B cell (primary cell): Measurements from ENCODE around the gene CMTR1. TPM values are rescaled to one million over a fixed set of nuclear protein-coding genes. Genes with fewer than 3 reads are reported as not detected.

Experiments
- ATAC-seq: fragments of 200-7000 bp; cut with Tn5 transposase; one replicate; pipeline ENCODE4 v1.10.0; 2021; ENCODE audit warnings: low read depth, mild to moderate bottlenecking, moderate number of reproducible peaks, moderate library complexity
- CTCF ChIA-PET: fragments of 350-600 bp; sonication (Branson Sonifier 250); formaldehyde crosslinking; loops from one replicate; lab custom pipeline; 2021; ENCODE audit warnings: antibody characterized with exemption, inconsistent platforms; lab: Charles Lee
- POLR2A ChIA-PET: fragments of 350-600 bp; sonication (Branson Sonifier 250); formaldehyde crosslinking; loops from one replicate; lab custom pipeline; 2021; ENCODE audit warnings: antibody characterized with exemption; lab: Charles Lee
- DNase-seq: peaks from one replicate; pipeline ENCODE4 v3.0.0; 2013
- H2AFZ ChIP-seq: 2 replicates; pipeline ENCODE4 v1.6.1; 2012; ENCODE audit warnings: mild to moderate bottlenecking, low read depth, low read length; ENCODE audit not compliant: insufficient read depth, poor library complexity, severe bottlenecking
- H3K27ac ChIP-seq, 2 donors: 1 replicate in 1 of 2; 2 replicates in 1 of 2; pipeline ENCODE4 v1.5.1; 2012 to 2013; ENCODE audit warnings: low read length in 2 of 2, mild to moderate bottlenecking in 2 of 2, moderate library complexity in 1 of 2
- H3K27me3 ChIP-seq, 4 experiments: fragments of 200-600 bp in 1 of 4; sonication (generic) in 1 of 4; replicated peaks in 1 of 4; 1 replicate in 2 of 4; 2 replicates in 2 of 4; pipeline versions ENCODE4 v1.6.1 to v1.7.0; 2013 to 2016; ENCODE audit warnings: low read length in 3 of 4, mild to moderate bottlenecking in 2 of 4, mixed read lengths in 1 of 4, moderate library complexity in 1 of 4; ENCODE audit not compliant: insufficient read depth in 4 of 4, control insufficient read depth in 3 of 4; ENCODE audit errors: control extremely low read depth in 1 of 4
- H3K36me3 ChIP-seq, 2 experiments: replicated peaks in 1 of 2; 1 replicate in 1 of 2; 2 replicates in 1 of 2; pipeline versions ENCODE4 v1.6.1 to v1.7.1; 2013; ENCODE audit warnings: low read length in 1 of 2; ENCODE audit not compliant: insufficient read depth in 2 of 2, control insufficient read depth in 1 of 2; ENCODE audit errors: control extremely low read depth in 1 of 2, extremely low read depth in 1 of 2
- H3K4me1 ChIP-seq, 2 donors: fragments of 200-600 bp in 1 of 2; sonication (generic) in 1 of 2; 1 replicate in 1 of 2; 2 replicates in 1 of 2; pipeline versions ENCODE4 v1.5.1 to v1.6.1; 2013 to 2017; ENCODE audit warnings: low read length in 2 of 2; ENCODE audit not compliant: control insufficient read depth in 2 of 2, insufficient read depth in 2 of 2
- H3K4me2 ChIP-seq: replicated peaks from 2 replicates; pipeline ENCODE3; 2012; ENCODE audit warnings: mild to moderate bottlenecking, low read depth, low read length; ENCODE audit not compliant: poor library complexity, severe bottlenecking
- H3K4me3 ChIP-seq, 5 experiments: fragments of 200-600 bp in 1 of 5; sonication (generic) in 1 of 5; 1 replicate in 3 of 5; 2 replicates in 2 of 5; pipeline versions ENCODE4 v1.5.1 to v1.7.0; 2011 to 2016; ENCODE audit warnings: low read length in 4 of 5, mild to moderate bottlenecking in 4 of 5, low read depth in 2 of 5, control low read depth in 1 of 5, moderate library complexity in 1 of 5; ENCODE audit not compliant: insufficient read depth in 1 of 5; ENCODE audit errors: control extremely low read depth in 1 of 5, extremely low read depth in 1 of 5
- H3K79me2 ChIP-seq: fragments of 200-600 bp; sonication (generic); one replicate; pipeline ENCODE4 v1.6.0; 2016; ENCODE audit warnings: low read length; ENCODE audit not compliant: control insufficient read depth, insufficient read depth
- H3K9ac ChIP-seq: fragments of 200-600 bp; sonication (generic); 2 replicates; pipeline ENCODE4 v1.6.1; 2017; ENCODE audit warnings: mild to moderate bottlenecking, low read length, moderate library complexity
- H3K9me3 ChIP-seq, 3 donors: one replicate each; pipeline versions ENCODE4 v1.6.1 to v1.7.1; 2013; ENCODE audit warnings: low read length in 2 of 3; ENCODE audit not compliant: control insufficient read depth in 2 of 3, insufficient read depth in 1 of 3; ENCODE audit errors: control extremely low read depth in 1 of 3
- H4K20me1 ChIP-seq: 2 replicates; pipeline ENCODE4 v1.6.0; 2012; ENCODE audit warnings: mild to moderate bottlenecking, low read length; ENCODE audit not compliant: insufficient read depth, control insufficient read depth, poor library complexity, severe bottlenecking
- H3K27ac Mint-ChIP-seq: one replicate; pipeline ENCODE4 v1.8.0; 2021; ENCODE audit warnings: mixed read lengths
- H3K27me3 Mint-ChIP-seq: one replicate; pipeline ENCODE4 v1.8.0; 2021; ENCODE audit warnings: mixed read lengths
- H3K4me1 Mint-ChIP-seq: one replicate; pipeline ENCODE4 v1.8.0; 2021; ENCODE audit warnings: mixed read lengths
- H3K4me3 Mint-ChIP-seq: one replicate; pipeline ENCODE4 v1.8.0; 2021; ENCODE audit warnings: mixed read lengths
- H3K9me3 Mint-ChIP-seq: one replicate; pipeline ENCODE4 v1.8.0; 2022; ENCODE audit warnings: mixed read lengths; ENCODE audit not compliant: insufficient read depth
- EZH2 ChIP-seq: IDR thresholded peaks from 2 replicates; pipeline ENCODE4 v1.6.1; 2012; ENCODE audit warnings: borderline replicate concordance, low read depth, mild to moderate bottlenecking, moderate library complexity, low read length; ENCODE audit not compliant: insufficient read depth, poor library complexity, severe bottlenecking
- WGBS: methylation state at CpG from one replicate; pipeline ENCODE4 v1.1.5; 2013; ENCODE audit warnings: missing lambda C conversion rate; ENCODE audit not compliant: insufficient coverage; 5-methylcytosine and 5-hydroxymethylcytosine counted together
- intact Hi-C: fragments of 100-400 bp; cut with micrococcal nuclease; formaldehyde crosslinking; loops from one replicate; pipeline ENCODE4 v1.10.0; 2022
- polyA plus RNA-seq: library from polyadenylated mRNA; depleted of rRNA; stranded (reverse); fragments of >200 nt; gene quantifications from 2 replicates; pipeline ENCODE4 v1.2.3, GENCODE V29; 2012
- total RNA-seq, 2 donors: library from RNA; stranded (reverse); fragments of 120-200 nt in 1 of 2; gene quantifications; 1 replicate in 1 of 2; 2 replicates in 1 of 2; pipeline versions ENCODE4 v1.2.3 to v1.2.4, GENCODE V29; 2013 to 2022
- TF ChIP-seq, protein P1 (sequence below): fragments of 200-600 bp; IDR thresholded peaks from one replicate; pipeline ENCODE4 v1.8.0; 2022; ENCODE audit warnings: antibody characterized with exemption, mild to moderate bottlenecking

Gene CMTR1
- total and polyA plus RNA-seq, 2 donors (not counting 1 experiment from before 2014, with no cell fraction given), result 46.0 to 82.9 TPM

DNA sequence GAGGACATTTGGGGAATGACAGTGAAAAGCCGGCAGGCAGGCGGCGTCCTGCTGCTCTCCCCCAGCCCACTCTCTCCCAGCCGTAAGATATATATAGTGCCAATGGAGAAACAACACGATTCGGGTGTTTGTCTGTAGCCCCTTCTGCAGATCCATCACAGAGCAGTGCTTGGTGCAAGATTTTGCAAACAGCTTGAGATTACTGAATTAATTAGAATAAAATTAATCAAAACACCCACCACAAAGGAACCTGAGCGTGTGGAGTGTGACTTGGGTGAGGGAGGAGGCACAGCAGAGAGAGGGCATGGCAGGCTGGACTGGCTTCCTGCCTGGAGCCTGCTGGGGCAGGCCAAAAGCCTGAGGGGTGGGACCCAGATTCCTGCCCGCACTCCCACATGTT lies 95.5 kb downstream of the CMTR1 start:
- TF ChIP-seq, protein P1, sequence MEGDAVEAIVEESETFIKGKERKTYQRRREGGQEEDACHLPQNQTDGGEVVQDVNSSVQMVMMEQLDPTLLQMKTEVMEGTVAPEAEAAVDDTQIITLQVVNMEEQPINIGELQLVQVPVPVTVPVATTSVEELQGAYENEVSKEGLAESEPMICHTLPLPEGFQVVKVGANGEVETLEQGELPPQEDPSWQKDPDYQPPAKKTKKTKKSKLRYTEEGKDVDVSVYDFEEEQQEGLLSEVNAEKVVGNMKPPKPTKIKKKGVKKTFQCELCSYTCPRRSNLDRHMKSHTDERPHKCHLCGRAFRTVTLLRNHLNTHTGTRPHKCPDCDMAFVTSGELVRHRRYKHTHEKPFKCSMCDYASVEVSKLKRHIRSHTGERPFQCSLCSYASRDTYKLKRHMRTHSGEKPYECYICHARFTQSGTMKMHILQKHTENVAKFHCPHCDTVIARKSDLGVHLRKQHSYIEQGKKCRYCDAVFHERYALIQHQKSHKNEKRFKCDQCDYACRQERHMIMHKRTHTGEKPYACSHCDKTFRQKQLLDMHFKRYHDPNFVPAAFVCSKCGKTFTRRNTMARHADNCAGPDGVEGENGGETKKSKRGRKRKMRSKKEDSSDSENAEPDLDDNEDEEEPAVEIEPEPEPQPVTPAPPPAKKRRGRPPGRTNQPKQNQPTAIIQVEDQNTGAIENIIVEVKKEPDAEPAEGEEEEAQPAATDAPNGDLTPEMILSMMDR, result no peak
- no peak for TF ChIP-seq EZH2
- Histone ChIP-seq H3K27ac (no peak overlapping the region), H3K79me2 (no peaks in the 10 kb centered on the region), H3K4me2 (no peak overlapping the region), H3K4me1 (peaks cover 4 to 15% of the 10 kb centered on the region in 2 donors), H2AFZ (no peak overlapping the region), H3K9ac (no peak overlapping the region), H3K4me3 (no peak overlapping the region), H3K27me3 (peaks cover 0 to 27% (median 2%) of the 10 kb centered on the region in 4 experiments), H3K36me3 (no peaks in the 10 kb centered on the region), H4K20me1 (no peaks in the 10 kb centered on the region), H3K9me3 (peaks cover 0 to 3% (median 0%) of the 10 kb centered on the region in 3 donors)
- POLR2A ChIA-PET, result no interaction called here
- CTCF ChIA-PET, result interaction anchor here (0.6 to 0.8 kb wide), 2 partner anchors 34 to 164 kb away, joined by 3 read pairs; no protein-coding TSS in a partner anchor
- DNase-seq (no peak), ATAC-seq (no peak)
- peaks cover 49% of the 10 kb centered on the region for H3K27me3 Mint-ChIP-seq
- H3K4me3 Mint-ChIP-seq, result no peak overlapping the region
- no peak overlapping the region for H3K27ac Mint-ChIP-seq
- intact Hi-C loops, result no loop called here
- WGBS, result 90% methylated on average over 5 of the region's 8 CpGs
- H3K9me3 Mint-ChIP-seq, result no peaks in the 10 kb centered on the region
- peaks cover 9% of the 10 kb centered on the region for H3K4me1 Mint-ChIP-seq

DNA sequence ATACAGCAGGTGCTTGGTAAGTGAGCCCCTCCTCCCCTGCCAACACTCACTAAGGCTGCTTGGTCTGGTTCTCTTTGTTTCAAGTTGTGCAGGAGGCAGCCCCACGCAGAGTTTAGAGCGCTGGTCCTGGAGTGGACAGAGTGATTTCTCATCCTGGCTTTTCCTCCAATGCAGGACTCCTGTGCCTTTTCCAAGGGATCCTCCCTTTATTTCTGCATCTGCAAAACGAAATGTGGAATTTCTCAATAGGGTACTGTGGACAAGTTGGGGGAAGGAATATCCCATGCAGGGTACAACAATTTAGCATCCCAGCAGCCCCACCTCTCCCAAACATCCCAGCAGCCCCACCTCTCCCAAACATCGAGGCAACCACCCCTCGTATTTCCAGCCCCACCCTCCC lies 97.3 kb downstream of the CMTR1 start:
- WGBS, result 66% methylated on average over 3 of the region's 5 CpGs
- CTCF ChIA-PET, result no interaction called here
- peaks cover 9% of the 10 kb centered on the region for H3K4me1 Mint-ChIP-seq

More for the DNA sequence above, 97.3 kb downstream of the CMTR1 start:
- intact Hi-C loops, result no loop called here
- Mint-ChIP-seq H3K27me3 (peaks cover 49% of the 10 kb centered on the region), H3K9me3 (no peaks in the 10 kb centered on the region), H3K27ac (no peak overlapping the region), H3K4me3 (no peak overlapping the region)
- Histone ChIP-seq H2AFZ (no peak overlapping the region), H3K4me2 (no peak overlapping the region), H3K27ac (no peak overlapping the region), H3K27me3 (peaks cover 0 to 37% (median 7%) of the 10 kb centered on the region in 4 experiments), H3K36me3 (no peaks in the 10 kb centered on the region), H3K9ac (no peak overlapping the region), H3K9me3 (peaks cover 0 to 3% (median 0%) of the 10 kb centered on the region in 3 donors), H4K20me1 (no peaks in the 10 kb centered on the region), H3K79me2 (no peaks in the 10 kb centered on the region), H3K4me1 (peaks cover 7 to 16% of the 10 kb centered on the region in 2 donors), H3K4me3 (no peak overlapping the region)
- ATAC-seq (no peak), DNase-seq (no peak)
- POLR2A ChIA-PET, result no interaction called here
- TF ChIP-seq EZH2, result no peak
- TF ChIP-seq, protein P1, result no peak
